ENCODE measurements around the gene SORCS2. TPM values are rescaled to one million over a fixed set of nuclear protein-coding genes. Genes with fewer than 3 reads are reported as not detected.
"Not testable (repeated sequence)": the region's sequence is repeated elsewhere in the genome, so short reads cannot be mapped to it uniquely, and the experiment has no call there.

The SORCS2 gene
- total RNA-seq, 1 donor from 2014 or later = 1.7 TPM

DNA sequence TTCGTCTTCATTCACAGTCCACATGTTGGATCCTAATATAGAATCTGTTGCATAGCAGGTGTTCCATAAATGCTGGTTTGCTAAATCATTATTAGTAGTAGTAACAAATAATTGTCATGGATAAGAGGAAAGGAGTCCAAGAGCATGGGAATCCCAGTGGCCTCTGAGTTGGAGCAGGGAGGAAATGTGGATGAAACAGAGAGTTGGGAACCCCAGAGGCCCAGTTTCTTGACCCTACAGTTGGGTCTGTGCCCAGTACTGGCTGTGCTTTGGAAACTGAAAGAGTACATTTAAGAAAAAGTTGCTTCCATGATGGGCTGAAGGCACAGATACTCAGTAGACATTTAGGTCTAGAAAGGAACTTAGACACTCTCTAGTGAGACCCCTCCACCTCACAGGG, 391.8 kb downstream of the SORCS2 start:
- no peak for DNase-seq (ENCODE audit: low spot score)

DNA sequence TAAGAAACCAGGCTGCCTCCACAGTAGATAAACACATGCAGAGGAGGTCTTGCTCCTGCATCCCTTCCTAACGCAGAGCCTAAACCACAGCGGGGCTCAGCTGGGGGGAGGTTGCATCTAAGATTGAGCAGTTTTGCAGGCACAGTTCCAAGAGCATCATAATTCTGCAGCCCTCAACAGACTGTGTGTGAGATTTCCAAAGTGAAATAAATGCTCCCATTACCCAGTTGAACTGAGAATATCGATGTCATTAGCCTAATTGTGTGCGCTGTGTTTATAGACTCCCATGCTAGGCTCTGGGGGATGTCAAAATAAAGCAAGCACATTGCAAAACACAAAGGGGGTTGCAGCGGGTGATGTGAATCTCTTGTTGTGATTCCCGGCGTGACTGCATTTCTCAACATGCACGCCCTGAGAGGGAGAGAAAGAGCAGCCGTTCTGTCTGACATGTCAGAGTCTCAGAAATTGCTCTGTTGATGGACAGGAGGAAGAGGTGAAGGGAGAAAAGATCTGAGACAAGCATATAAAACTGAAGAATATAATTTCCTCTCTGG, 392.3 kb downstream of the SORCS2 start:
- DNase-seq (ENCODE audit: low spot score) = no peak

DNA sequence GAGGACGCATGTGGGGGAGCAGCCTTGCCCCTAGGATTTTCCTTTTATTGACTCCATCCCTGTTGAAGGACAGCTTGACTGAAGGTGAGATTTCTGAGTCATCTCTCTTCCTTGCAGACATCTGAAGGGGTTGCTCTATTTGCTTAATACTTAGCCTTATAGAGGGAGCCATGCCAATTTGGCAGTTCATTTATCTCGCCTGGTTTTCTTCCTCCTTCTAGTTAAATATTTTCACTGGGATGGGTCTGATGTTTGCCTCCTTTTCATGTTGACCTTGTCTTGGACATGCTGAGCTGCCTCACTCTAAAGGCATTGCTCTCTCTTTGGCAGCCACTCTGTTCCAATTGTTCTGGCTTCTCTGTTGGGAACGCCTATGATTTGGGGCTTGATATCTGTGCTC, 393.4 kb downstream of the SORCS2 start:
- peak; percentile 75 for DNase-seq (ENCODE audit: low spot score)

DNA sequence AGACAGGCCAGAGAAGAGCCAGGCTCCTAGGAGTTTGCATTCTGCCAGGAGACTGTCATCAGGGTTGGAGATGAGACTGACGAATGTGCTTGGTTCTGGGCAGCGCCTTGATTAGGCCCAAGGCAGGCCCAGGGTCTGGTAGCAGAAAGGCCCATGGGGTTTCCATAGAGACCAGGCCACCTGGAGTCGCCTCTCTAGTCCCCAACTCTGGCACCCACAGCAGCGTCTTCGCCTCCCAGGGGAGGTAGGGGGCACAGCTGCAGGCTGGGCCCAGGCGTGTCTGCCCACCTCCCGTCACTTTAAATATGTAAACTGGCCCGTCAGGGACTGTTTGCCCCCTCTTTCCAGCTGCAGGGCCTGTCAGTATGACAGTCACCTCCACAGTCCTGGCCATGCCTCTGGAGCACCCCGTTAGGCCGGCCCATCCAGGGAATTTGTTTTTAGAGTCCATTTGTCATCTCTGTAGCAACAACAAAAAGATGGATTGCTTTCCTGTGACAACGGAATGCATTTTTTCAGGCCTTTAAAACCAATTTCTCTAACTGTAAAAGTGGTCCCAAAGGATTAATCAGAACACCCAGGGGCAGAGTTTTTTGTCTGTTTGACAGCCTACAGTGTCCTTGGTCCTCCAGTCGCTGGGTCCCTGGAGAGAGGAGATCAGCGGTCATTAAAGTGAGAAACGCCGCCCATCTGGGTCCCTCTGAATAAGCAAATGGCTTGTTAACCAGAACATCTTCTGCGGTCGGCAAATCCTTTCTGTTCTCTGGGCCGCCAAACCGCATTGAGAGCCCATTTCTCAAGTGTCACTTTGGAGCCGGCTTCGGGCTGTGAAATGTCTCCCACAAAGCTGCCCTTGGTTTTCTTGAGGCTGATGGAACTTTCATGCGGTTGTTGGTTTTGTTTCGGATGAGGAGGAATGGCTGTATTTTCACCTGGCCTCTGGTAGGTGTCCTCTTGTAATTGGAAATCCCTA, 395.4 kb downstream of the SORCS2 start:
- no peak for DNase-seq (ENCODE audit: low spot score)

DNA sequence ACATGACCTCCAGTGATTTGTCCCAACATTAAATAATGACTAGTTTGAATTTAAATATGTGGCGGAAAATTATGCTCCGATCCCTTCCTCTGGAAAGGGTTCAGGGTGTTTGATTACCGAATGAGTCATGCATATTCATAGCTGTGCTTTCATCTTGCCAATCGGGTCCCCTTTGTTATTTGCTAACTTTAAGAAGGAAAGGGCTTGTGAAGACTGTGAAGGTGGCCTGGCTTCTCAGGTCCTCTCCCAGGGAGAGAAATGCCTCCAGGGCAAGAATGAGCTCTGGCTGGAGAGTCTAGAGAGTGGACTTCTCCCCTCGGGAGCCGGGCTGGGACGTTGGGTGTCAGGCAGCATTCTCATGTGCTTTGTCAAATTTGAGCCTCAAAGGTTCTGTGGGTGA, 397.9 kb downstream of the SORCS2 start:
- no peak for DNase-seq (ENCODE audit: low spot score)

DNA sequence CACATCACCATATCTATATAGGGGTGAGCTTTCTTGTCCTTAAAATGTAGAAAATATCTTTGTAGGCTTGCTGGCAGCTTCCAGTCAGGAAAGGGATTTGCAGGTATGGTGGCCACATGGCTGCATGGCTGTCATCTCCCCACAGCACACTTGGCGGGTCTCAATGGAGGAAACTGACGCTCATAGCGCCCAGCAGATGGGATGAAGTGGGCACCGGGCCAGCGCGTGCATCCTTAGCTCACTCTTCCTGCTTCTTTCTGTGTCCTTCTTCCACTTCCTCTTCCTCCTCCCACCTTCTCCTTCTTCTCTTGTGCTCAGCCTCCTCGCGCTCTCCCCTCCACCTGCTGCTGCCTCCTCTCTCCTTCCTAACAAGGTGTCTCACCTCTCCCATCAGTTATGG, 398.6 kb downstream of the SORCS2 start:
- no peak for DNase-seq (ENCODE audit: low spot score)

DNA sequence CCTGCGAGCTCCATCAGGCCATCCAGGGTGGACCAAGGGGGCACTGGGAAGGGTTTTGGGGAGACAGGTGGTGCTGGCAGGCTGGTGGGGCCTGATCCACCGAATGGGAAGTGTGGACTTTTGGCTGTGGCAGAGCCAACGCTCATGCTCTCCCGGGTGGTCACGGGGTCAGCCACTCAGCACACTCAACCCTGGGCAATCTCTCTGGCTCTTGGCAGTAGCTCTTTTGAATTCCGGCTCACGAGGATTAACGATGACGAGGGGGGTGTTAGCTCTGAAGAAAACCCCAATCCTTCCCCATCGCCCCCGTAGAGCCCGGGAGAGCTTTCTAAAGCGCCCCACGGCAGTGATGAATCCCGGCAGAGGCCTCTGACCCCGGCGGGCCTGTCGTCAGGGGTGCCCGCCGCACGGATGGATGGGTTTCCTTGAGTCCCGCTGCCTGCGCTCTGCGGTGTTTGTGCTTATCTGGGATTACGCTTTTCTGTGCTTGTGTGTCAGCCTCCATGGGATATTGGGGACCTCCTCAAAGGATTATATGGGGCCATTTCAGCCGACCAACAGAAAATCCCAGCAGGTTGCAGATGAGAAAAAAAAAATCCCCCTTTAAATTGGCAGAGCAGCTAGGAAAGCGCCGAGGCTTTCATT, 399.2 kb downstream of the SORCS2 start:
- no peak for DNase-seq (ENCODE audit: low spot score)

DNA sequence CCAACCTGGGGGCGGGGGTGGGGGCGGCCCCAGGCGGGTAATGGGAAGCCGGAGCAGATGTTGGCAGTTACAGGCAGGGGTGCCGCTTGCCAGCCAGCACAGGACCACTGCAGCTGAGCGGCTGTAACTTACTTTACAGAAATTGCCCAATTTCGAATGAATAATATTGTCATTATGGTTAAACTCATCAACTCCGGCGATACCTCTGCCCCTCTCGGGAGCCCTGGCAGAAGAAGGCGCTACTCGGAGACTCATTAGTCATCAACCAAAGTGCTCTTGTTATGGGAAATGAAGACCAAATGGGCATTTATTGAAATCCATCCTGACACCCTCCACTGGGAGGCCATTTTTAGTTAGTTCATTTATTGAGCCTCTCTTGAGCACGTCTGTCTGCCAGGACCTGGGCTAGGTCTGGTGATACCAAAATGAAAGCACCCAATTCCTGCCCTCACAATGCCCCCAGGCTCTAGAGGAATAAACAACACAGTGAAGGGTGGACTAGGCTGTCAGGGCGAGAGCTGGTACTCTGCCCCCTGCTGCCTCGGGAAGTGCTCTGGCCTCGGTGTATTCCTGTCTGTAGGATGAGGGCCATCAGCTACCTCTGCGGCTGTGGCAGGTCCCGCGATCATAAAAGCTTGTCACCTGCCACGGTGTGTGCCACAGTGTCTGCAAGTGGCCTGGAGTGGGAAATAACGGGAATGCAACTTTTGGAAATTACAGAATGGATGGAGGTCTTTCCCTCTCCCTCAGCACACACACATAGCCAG, 401.5 kb downstream of the SORCS2 start:
- DNase-seq (ENCODE audit: low spot score) = no peak

DNA sequence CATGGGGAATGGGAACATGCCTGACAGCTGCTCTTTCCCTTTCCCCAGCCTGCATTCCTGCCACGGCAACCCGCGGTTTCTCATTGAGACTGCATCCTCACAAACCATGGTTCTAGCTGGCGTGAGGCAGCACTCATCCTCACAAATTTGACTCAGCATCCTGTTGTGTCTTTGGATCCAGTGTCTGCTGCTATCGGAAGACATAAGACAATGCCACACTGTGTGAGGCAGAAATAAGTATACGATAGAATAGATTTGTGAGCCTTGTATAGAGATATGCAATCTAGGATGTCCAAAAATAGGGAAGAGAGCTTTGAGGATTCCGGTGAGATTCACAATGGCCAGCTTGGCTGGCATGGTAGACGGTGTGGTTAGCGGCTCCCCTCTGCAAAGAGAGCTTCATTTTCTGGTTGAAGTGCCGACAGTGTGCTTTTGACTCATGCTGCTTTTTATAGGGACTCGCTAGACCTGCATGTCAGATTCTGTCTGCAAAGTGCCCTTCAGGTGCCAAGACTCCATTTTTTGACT, 403.7 kb downstream of the SORCS2 start:
- no peak for DNase-seq (ENCODE audit: low spot score)

DNA sequence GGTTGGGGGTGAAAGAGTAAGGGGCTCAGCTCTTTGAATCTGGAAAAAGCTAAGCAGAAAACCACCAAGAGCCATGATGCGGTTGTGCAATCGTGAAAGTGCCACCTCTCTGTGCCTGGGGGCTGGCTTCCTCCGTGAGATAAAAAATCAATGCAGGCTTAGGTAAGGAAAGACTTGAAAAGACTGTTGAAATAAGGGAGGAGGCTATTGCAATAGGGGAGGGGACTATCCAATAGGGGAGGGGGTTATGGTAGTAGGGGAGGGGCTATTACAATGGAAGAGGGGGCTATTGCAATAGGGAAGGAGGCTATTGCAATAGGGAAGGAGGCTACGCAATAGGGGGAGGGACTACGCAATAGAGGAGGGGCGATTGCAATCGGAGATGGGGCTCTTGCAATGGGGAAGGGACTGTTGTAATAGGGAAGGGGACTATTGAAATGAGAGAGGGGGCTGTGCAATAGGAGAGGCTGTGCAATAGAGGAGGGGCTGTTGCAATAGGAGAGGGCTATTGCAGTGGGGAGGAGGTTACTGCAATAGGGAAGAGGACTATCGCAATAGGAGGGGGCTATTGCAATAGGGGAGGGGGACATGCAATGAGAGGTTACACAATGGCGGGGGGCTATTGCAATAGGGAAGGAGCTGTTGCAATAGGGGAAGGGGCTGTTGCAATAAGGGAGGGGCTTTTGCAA, 404.7 kb downstream of the SORCS2 start:
- DNase-seq (ENCODE audit: low spot score) = no peak

DNA sequence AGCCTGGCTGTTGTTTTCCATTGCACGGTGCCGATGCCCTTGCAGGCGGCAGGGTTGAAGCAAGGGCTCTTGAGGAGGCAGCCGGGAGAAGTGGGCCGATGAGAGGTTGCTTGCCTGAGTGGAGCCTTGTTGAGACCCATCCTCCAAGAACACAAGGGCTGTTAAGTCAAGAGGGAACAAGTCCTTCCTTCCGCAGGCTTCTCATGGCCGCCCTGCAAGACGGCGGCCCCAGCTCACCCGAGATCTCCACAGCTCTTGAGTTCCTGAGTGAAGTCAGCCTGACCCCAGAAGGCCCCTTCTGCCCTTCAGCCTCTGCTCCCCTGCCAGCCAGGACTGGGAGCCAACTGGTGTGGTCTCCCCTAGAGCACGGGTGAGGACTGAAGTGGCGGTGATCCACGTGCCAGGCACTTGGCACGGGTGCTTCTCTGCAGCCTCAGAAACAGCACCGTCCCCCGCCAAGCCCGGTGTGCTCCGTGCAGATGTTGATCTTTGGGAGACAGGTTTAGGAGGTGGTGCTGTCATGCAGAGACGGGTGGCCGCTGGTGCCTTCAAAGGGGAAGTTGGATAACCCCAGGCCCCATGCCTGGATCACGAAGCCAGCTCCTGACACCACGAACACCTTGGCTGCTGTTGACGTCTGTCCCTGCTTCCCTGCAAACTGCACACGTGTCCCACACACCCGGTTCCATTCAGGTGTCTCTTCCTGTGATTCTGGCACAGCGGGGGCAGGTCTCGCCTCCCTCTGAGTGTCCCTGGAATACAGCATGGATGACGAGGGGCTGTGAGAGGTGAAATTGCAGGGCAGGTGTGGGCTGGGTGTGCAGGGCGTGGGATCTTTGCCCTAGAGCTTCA, 406.8 kb downstream of the SORCS2 start:
- DNase-seq (ENCODE audit: low spot score) = no peak

DNA sequence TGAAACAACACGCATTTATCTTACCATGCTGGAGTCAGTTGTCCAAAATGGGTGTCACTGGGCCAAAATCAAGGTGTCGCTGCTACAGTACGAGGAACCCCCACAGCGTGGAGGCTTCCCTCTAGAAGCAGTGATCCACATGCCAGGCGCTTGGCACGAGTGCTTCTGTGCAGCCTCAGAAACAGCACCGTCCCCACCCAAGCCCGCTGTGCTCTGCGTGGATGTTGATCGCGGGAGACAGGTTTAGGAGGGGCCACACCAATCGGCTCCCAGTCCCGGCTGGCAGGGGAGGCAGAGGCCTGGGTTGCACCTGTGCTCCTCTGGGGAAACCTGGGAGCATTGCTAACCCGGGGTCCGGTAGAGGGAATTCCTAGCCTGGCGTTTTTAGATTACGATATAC, 407.9 kb downstream of the SORCS2 start:
- no peak for DNase-seq (ENCODE audit: low spot score)

DNA sequence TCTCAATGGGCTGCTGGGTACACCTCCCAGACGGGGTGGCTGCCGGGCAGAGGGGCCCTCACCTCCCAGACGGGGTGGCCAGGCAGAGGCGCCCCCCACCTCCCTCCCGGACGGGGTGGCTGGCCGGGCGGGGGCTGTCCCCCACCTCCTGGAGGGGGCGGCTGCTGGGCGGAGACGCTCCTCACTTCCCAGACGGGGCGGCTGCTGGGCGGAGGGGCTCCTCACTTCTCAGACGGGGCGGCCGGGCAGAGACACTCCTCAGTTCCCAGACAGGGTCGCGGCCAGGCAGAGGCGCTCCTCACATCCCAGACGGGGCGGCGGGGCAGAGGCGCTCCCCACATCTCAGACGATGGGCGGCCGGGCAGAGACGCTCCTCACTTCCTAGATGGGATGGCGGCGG, 409.8 kb downstream of the SORCS2 start:
- not testable (repeated sequence) for DNase-seq (ENCODE audit: low spot score)

DNA sequence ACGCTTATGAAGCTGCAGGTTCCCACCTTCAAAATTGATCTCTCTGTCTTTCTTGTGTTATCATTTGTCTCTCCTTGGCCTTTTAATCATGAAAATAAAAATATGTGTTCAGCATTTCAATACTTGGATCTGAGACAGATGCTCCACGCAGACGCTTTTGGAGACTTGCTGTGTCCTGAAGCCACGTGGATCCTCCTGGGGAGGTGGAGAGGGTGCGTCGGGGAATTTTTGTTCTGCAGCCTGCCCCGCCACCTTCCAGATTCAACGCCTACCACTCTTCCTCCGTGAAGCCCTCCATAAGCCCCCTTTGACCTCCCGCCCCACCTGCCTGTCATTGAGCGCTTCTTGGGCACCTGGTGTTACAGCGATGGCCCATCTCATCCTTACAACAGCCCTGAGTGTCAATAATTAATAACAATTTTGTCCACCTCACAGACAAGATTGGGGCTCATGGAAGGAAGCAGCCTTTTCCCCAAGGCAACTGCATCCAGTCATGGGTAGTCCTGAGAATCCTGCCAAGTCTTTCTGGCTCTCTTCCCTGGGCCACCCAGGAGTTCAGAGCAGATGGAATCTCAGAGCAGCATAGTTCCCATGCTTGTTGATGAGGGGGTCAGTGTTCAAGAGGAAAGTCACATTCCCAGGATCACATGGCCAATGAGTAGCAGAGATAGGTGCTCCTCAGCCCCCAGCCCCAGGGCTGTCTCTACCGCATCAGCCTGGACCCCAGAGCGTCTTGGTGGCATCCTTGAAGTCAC, 415.0 kb downstream of the SORCS2 start:
- DNase-seq (ENCODE audit: low spot score) = peak; percentile 25

DNA sequence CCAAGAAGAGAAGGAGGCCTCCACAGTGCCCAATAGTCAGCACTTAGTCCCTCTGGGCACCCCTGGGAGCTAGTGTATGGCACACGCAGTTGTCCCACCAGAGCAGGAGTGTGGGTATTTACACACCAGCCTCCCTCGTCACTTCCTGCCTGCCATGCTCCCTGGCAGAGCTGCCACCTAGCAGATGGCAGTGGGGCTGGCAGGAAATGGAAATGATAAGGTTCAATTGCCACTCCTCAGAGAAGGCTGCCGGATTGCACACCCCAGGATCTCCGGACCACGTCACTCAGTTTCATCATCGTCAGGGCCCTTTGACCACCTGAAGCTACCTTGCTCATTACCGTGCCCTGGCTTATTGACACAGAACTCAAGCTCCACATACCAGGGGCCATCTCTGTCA, 415.7 kb downstream of the SORCS2 start:
- DNase-seq (ENCODE audit: low spot score) = no peak

DNA sequence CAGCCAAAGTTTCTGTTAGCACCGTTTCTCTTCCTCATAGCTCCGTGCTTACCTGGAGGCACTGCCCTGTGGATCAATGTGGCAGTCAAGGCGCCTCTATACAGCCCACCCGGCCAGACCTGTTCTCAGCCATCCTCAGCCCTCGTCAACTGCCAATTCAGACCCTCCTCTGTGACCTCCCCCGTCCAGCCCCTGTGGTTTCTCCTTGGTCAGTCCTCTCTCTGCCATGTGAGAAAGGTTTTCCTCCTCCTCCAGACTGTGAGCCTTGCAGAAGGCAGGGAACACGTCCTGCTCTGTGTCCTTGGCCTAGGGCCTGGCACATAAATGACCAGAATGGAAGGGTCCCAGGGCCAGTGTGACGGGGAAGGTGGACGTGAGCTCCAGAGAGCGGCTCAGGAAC, 417.0 kb downstream of the SORCS2 start:
- DNase-seq (ENCODE audit: low spot score) = no peak

DNA sequence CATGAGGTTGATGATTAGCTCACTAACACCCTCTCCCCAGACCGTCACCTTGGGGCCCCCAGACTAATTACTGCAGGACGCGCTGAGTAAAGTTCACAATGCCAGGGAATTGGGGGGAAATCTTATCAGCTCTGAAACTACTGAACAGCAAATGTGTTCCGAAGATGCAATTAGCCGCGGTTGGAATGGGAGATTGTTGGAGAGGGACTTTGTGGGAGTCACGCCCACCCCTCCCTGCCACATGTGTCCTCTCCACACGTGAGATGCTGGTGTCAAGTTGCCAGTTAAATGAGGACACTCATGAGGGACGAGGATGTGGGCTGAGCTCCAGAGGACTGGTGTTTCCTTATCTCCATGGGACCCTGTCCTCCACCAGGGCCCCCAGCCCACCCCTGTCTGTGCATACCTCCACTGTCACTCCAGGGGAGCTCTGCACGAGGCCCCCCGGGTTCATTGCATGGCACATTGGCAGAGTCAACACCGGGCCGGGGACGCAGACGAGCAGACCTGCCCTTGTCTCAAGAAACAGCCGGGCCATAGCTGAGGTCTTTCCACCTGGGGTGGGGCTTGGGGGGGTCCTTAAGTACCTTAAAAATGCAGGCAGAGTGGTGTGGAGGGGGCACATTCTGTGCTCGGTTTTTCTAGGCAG, 417.8 kb downstream of the SORCS2 start:
- DNase-seq (ENCODE audit: low spot score) = no peak

DNA sequence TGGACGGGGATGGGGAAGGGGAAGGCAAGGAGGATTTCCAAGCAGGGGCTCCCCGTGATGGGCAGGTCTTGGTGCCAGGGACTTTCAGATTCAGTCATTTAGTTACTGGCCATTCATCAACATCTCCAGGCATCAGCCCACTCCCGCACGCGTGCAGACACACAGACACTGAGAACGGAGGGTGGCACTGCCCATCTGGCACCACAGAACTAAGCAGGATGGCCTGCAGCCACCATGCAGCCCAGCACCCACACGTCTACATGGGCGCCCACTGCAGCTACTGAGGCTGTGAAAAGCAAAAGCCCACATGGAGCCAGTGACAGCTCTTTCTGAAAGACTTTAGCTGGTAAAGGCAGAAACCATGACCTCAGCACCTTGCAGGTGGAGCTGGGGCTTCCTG, 418.5 kb downstream of the SORCS2 start:
- DNase-seq (ENCODE audit: low spot score) = no peak

DNA sequence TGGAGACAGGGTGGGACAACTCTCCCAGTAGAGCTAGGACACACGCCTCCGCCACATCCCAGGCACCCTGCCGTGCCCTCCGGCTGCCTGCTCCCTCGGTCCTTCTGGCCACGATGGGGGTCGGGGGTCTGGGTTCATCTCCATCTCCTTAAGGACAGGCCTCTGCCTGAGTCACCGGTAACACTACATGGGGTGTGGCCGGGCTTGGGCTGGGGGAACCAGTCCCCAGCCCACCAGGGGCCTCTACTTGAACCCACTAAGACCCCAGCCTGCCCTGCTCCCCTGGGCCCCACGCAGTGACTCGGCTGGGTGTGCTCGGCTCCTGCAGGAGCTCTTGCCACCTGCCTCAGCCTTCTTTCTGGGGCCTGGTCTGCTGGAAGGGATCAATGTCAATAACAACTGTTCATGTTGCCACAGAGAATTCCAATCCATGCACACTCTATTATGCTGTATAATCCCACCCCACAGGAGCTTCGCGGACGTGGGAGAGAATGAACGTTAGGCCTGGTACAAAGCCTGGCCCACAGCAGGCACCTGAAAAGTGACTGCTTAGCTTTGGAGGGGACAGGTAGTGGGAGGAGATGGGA, 420.1 kb downstream of the SORCS2 start:
- no peak for DNase-seq (ENCODE audit: low spot score)

All from mucosa of gallbladder (tissue), 1 donor.